Right atrium auricular region (tissue), 2 donors: ENCODE measurements around the gene MTURN. TPM values are rescaled to one million over a fixed set of nuclear protein-coding genes. Genes with fewer than 3 reads are reported as not detected.

Experiments
- DNase-seq: peaks from one replicate; pipeline ENCODE4 v3.0.0-alpha.2; 2019; ENCODE audit warnings: low spot score
- H3K27ac ChIP-seq, 2 donors: fragments of 200-600 bp; sonication (generic); 1 replicate in 1 of 2; 2 replicates in 1 of 2; pipeline ENCODE4 v1.5.1; 2016 to 2019
- H3K27me3 ChIP-seq, 2 donors: fragments of 200-600 bp; sonication (generic); one replicate each; pipeline versions ENCODE4 v1.5.1 to v1.6.0; 2017 to 2019
- H3K36me3 ChIP-seq: fragments of 200-600 bp; sonication (generic); one replicate; pipeline ENCODE4 v1.5.1; 2016
- H3K4me1 ChIP-seq, 2 donors: fragments of 200-600 bp; sonication (generic); one replicate each; pipeline versions ENCODE4 v1.5.1 to v1.6.0; 2017 to 2019
- H3K4me3 ChIP-seq, 2 donors: fragments of 200-600 bp; sonication (generic); 1 replicate in 1 of 2; 2 replicates in 1 of 2; pipeline ENCODE4 v1.5.1; 2017 to 2019; ENCODE audit warnings: mild to moderate bottlenecking in 1 of 2, moderate library complexity in 1 of 2
- H3K9me3 ChIP-seq, 2 donors: fragments of 200-600 bp; sonication (generic); one replicate each; pipeline ENCODE4 v1.5.1; 2019
- CTCF ChIP-seq, 2 donors: fragments of 200-600 bp; sonication (generic); IDR thresholded peaks; one replicate each; pipeline ENCODE4 v1.5.1; 2019; ENCODE audit warnings: antibody characterized with exemption in 2 of 2
- total RNA-seq, 2 donors: library from RNA; depleted of rRNA; stranded (reverse); fragments of >200 nt; gene quantifications; one replicate each; pipeline ENCODE4 v1.1.0, GENCODE V29; 2016

Gene MTURN
- total RNA-seq, 2 donors from 2014 or later, result 17.4 to 65.4 TPM

GRCh38 chr7:30206491-30206890 lies 71.7 kb downstream of the MTURN start:
- Histone ChIP-seq H3K36me3 (no peaks in the 10 kb centered on the region), H3K27ac (no peak overlapping the region), H3K9me3 (no peaks in the 10 kb centered on the region), H3K27me3 (no peaks in the 10 kb centered on the region), H3K4me3 (no peak overlapping the region), H3K4me1 (no peaks in the 10 kb centered on the region)
- no peak for TF ChIP-seq CTCF (IDR thresholded peaks at IDR 0.05)
- no peak for DNase-seq

- no peak for TF ChIP-seq CTCF (IDR thresholded peaks at IDR 0.05)
- Histone ChIP-seq H3K27me3 (no peaks in the 10 kb centered on the region), H3K36me3 (no peaks in the 10 kb centered on the region), H3K27ac (no peak overlapping the region), H3K4me3 (no peak overlapping the region), H3K4me1 (no peaks in the 10 kb centered on the region), H3K9me3 (no peaks in the 10 kb centered on the region)
- DNase-seq, result no peak
Measured at GRCh38 chr7:30206942-30207341, 72.2 kb downstream of the MTURN start.

- Histone ChIP-seq H3K4me3 (no peak overlapping the region), H3K27me3 (no peaks in the 10 kb centered on the region), H3K36me3 (no peaks in the 10 kb centered on the region), H3K4me1 (no peaks in the 10 kb centered on the region), H3K27ac (no peak overlapping the region), H3K9me3 (no peaks in the 10 kb centered on the region)
- TF ChIP-seq CTCF (IDR thresholded peaks at IDR 0.05), result no peak
- no peak for DNase-seq
Measured at GRCh38 chr7:30207376-30207775, 72.6 kb downstream of the MTURN start.

GRCh38 chr7:30209951-30210350 lies 75.2 kb downstream of the MTURN start:
- Histone ChIP-seq H3K4me1 (no peaks in the 10 kb centered on the region), H3K36me3 (no peaks in the 10 kb centered on the region), H3K27me3 (no peaks in the 10 kb centered on the region), H3K4me3 (no peak overlapping the region), H3K9me3 (no peaks in the 10 kb centered on the region), H3K27ac (no peak overlapping the region)
- no peak for DNase-seq
- no peak for TF ChIP-seq CTCF (IDR thresholded peaks at IDR 0.05)

Other genes starting within 250 kb of the MTURN start
- 10 to 100 TPM; 20.2 to 33.3 TPM for gene SCRN1, start 145.2 kb upstream of the MTURN start, total RNA-seq
- gene FKBP14, start 108.3 kb upstream of the MTURN start, total RNA-seq, result 1 to 10 TPM; 6.1 to 8.5 TPM
- gene PLEKHA8, start 106.6 kb upstream of the MTURN start, total RNA-seq, result 1 to 10 TPM; 2.0 to 3.3 TPM
- gene ZNRF2, start 149.6 kb downstream of the MTURN start, total RNA-seq, result 1 to 10 TPM; 7.6 to 9.7 TPM